Measurements from ENCODE around the gene PPP2R2C. TPM values are rescaled to one million over a fixed set of nuclear protein-coding genes. Genes with fewer than 3 reads are reported as not detected.

Gene PPP2R2C
- total RNA-seq, 3 donors from 2014 or later = 0.31 to 2.9 (median 0.41) TPM

DNA sequence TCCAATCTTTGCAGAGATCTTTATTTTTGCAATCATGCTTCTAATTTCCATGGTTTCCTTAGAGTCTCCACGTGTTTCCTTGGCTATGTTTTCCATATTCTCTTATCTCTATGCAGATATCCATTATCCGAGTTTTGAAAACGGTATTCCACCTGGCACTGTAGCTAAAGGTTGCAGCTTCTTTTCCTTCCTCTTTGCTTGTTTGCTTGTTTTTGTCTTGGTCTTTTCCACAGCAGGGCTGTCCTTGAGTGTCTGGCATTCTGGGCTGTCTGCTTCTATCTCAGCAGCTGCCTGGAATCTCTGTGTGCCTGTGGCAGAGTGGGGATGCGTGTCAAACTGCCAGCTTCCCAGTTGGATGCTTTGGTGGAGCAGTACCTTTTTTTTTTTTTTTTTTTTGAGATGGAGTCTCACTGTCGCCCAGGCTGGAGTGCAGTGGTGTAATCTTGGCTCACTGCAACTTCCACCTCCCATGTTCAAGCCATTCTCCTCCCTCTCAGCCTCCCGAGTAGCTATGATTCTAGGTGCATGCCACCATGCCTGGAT lies 155.9 kb downstream of the PPP2R2C start:
- no peaks in the 10 kb centered on the region for H3K9me3 ChIP-seq
- TF ChIP-seq, protein P1, sequence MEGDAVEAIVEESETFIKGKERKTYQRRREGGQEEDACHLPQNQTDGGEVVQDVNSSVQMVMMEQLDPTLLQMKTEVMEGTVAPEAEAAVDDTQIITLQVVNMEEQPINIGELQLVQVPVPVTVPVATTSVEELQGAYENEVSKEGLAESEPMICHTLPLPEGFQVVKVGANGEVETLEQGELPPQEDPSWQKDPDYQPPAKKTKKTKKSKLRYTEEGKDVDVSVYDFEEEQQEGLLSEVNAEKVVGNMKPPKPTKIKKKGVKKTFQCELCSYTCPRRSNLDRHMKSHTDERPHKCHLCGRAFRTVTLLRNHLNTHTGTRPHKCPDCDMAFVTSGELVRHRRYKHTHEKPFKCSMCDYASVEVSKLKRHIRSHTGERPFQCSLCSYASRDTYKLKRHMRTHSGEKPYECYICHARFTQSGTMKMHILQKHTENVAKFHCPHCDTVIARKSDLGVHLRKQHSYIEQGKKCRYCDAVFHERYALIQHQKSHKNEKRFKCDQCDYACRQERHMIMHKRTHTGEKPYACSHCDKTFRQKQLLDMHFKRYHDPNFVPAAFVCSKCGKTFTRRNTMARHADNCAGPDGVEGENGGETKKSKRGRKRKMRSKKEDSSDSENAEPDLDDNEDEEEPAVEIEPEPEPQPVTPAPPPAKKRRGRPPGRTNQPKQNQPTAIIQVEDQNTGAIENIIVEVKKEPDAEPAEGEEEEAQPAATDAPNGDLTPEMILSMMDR (IDR thresholded peaks at IDR 0.05) = no peak
- no peaks in the 10 kb centered on the region for H3K36me3 ChIP-seq (ENCODE audit: low read depth)
- no peak for ATAC-seq
- DNase-seq = no peak
- no peak overlapping the region for H3K4me3 ChIP-seq
- intact Hi-C loops (cut with DNase I, micrococcal nuclease) = no loop called here
- H3K4me1 ChIP-seq (ENCODE audit: low read depth) = no peaks in the 10 kb centered on the region

DNA sequence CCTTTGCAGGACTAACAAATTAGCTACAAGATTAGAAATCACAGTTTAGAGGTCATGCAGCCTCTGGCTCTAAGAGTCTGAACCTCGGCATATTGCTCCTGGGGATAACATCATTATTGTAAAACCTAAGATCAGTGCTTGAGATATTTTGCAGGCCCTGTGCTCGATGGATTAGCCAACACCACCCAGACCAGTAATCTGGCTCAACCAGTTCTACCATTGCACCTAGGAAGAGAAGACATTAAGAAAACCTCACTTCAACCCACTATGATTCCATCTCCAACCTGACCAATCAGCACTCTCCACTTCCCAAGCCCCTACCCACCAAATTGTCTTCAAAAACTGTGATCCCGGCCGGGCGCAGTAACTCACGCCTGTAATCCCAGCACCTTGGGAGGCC lies 159.2 kb downstream of the PPP2R2C start:
- Histone ChIP-seq H3K36me3 (ENCODE audit: low read depth) (no peaks in the 10 kb centered on the region), H3K4me3 (no peak overlapping the region), H3K4me1 (ENCODE audit: low read depth) (peaks cover 2% of the 10 kb centered on the region), H3K9me3 (no peaks in the 10 kb centered on the region)
- ATAC-seq (no peak), DNase-seq (no peak)
- TF ChIP-seq, protein P1 (IDR thresholded peaks at IDR 0.05) = no peak
- intact Hi-C loops (cut with DNase I, micrococcal nuclease) = no loop called here

DNA sequence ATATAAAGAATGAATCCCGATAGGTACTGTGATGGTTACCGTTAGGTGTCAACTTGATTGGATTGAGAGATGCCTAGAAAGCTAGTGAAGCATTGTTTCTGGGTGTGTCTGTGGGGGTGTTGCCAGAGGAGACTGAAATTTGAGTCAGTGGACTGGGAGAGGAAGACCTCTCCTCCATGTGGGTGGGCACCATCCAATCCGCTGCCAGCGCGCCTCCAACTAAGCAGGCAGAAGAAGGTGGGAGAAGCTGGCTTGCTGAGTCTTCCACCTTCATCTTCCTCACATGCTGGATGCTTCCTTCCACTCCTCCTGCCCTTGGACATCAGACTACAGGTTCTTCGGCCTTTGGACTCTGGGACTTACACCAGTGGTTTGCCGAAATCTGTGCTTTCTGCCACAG lies 162.6 kb downstream of the PPP2R2C start:
- intact Hi-C loops (cut with DNase I, micrococcal nuclease) = no loop called here
- H3K4me3 ChIP-seq = no peak overlapping the region
- no peaks in the 10 kb centered on the region for H3K9me3 ChIP-seq

DNA sequence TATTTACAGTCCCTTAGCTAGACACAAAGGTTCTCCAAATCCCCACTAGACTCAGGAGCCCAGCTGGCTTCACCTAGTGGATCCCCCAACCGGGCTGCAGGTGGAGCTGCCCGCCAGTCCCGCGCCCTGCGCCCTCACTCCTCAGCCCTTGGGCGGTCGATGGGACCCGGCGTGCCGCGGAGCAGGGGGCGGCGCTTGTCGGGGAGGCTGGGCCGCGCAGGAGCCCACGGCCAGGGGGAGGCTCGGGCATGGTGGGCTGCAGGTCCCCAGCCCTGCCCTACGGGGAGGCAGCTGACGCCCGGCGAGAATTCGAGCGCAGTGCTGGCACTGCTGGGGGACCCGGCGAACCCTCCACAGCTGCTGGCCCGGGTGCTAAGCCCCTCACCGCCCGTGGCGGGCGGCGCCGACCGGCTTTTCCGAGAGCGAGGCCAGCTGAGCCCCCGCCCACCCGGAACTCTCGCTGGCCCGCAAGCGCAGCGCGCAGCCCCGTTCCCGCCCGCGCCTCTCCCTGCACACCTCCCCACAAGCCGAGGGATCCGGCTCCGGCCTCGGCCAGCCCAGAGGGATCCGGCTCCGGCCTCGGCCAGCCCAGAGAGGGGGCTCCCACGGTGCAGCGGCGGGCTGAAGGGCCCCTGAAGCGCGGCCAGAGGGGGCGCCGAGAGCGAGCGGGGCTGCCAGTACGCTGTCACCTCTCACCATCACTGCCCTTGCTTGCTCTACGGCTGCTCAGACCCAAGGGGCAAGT lies 163.3 kb downstream of the PPP2R2C start:
- H3K4me1 ChIP-seq (ENCODE audit: low read depth) = peaks cover 2% of the 10 kb centered on the region
- intact Hi-C loops (cut with DNase I, micrococcal nuclease) = no loop called here
- ATAC-seq (peak; percentile 39), DNase-seq (peak in 1 of 3 donors; percentile 42)
- H3K4me3 ChIP-seq = no peak overlapping the region
- TF ChIP-seq, protein P1 (IDR thresholded peaks at IDR 0.05) = no peak
- H3K9me3 ChIP-seq = no peaks in the 10 kb centered on the region
- H3K36me3 ChIP-seq (ENCODE audit: low read depth) = no peaks in the 10 kb centered on the region

More for the DNA sequence above, 162.6 kb downstream of the PPP2R2C start:
- no peak for DNase-seq
- H3K36me3 ChIP-seq (ENCODE audit: low read depth) = no peaks in the 10 kb centered on the region
- TF ChIP-seq, protein P1 (IDR thresholded peaks at IDR 0.05) = no peak
- ATAC-seq = no peak
- H3K4me1 ChIP-seq (ENCODE audit: low read depth) = peaks cover 2% of the 10 kb centered on the region

DNA sequence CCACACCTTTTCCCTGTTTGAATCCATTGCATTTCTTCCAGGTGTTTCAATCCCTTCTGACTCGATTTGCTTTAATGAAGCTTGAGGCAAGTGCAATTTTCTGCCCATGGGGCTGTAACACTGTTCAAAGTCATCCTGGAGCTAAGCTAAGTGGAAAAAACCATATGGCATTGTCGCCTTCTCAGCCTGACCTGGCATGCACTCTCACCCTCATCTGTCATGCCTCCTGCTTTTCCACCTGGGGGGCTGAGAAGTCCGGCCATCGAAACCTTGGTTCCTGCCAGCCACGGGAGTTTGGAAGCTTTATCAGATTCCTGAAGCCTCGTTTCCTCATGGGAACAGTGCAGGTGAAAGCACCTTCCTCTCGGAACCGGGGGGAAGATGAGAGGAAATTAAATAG lies 164.5 kb downstream of the PPP2R2C start:
- intact Hi-C loops (cut with DNase I, micrococcal nuclease) = no loop called here
- Histone ChIP-seq H3K4me1 (ENCODE audit: low read depth) (peaks cover 2% of the 10 kb centered on the region), H3K36me3 (ENCODE audit: low read depth) (no peaks in the 10 kb centered on the region), H3K9me3 (no peaks in the 10 kb centered on the region), H3K4me3 (no peak overlapping the region)
- TF ChIP-seq, protein P1 (IDR thresholded peaks at IDR 0.05) = no peak
- no peak for ATAC-seq
- no peak for DNase-seq
